BLaER1 treated with 17β-estradiol and CSF1 and Interleukin-3, amounts not matched to agents 10 nM and 100 nM (cell line): ENCODE measurements around the gene TTC39C.

Experiments
- H3K27ac ChIP-seq, 11 experiments: shearing (Covaris generic); formaldehyde crosslinking; 2 replicates each; pipeline ENCODE4 v1.8.1; 2022
- H3K27me3 ChIP-seq, 11 experiments: shearing (Covaris generic); formaldehyde crosslinking; 2 replicates each; pipeline ENCODE4 v1.8.1; 2022
- H3K36me3 ChIP-seq, 11 experiments: shearing (Covaris generic); formaldehyde crosslinking; 2 replicates each; pipeline ENCODE4 v1.8.1; 2022
- H3K4me1 ChIP-seq, 10 experiments: shearing (Covaris generic); formaldehyde crosslinking; 2 replicates each; pipeline ENCODE4 v1.8.1; 2022
- H3K4me2 ChIP-seq, 11 experiments: shearing (Covaris generic); formaldehyde crosslinking; 2 replicates each; pipeline ENCODE4 v1.8.1; 2022
- H3K4me3 ChIP-seq, 10 experiments: shearing (Covaris generic); formaldehyde crosslinking; 2 replicates each; pipeline ENCODE4 v1.8.1; 2022
- H3K9ac ChIP-seq, 11 experiments: shearing (Covaris generic); formaldehyde crosslinking; 2 replicates each; pipeline ENCODE4 v1.8.1; 2022
- H3K9me3 ChIP-seq, 11 experiments: shearing (Covaris generic); formaldehyde crosslinking; replicated peaks in 1 of 11; 2 replicates each; pipeline ENCODE4 v1.8.1; 2022
- H4K20me1 ChIP-seq, 11 experiments: shearing (Covaris generic); formaldehyde crosslinking; 2 replicates each; pipeline ENCODE4 v1.8.1; 2022
- Cebpa-rat ChIP-seq, 11 experiments: shearing (Covaris generic); IDR thresholded peaks; 2 replicates each; pipeline ENCODE4 v1.8.1; 2022

The TTC39C gene

GRCh38 chr18:24112464-24112863, 97.9 kb downstream of the TTC39C start:
- H3K9ac ChIP-seq: no peak overlapping the region
- H3K27ac ChIP-seq: no peak overlapping the region
- H3K4me1 ChIP-seq: peaks cover 15 to 20% (median 17%) of the 10 kb centered on the region in 10 experiments
- no peak overlapping the region for H3K4me2 ChIP-seq
- peaks cover 0 to 18% (median 0%) of the 10 kb centered on the region in 11 experiments; a peak in 4 of 22 replicates for H3K27me3 ChIP-seq
- H3K9me3 ChIP-seq: no peaks in the 10 kb centered on the region
- H3K4me3 ChIP-seq: no peak overlapping the region
- TF ChIP-seq Cebpa-rat (IDR thresholded peaks at IDR 0.05): no peak
- peaks cover 17 to 91% (median 49%) of the 10 kb centered on the region in 11 experiments for H3K36me3 ChIP-seq
- H4K20me1 ChIP-seq: peaks cover 0 to 53% (median 18%) of the 10 kb centered on the region in 11 experiments; a peak in 15 of 22 replicates

DNA sequence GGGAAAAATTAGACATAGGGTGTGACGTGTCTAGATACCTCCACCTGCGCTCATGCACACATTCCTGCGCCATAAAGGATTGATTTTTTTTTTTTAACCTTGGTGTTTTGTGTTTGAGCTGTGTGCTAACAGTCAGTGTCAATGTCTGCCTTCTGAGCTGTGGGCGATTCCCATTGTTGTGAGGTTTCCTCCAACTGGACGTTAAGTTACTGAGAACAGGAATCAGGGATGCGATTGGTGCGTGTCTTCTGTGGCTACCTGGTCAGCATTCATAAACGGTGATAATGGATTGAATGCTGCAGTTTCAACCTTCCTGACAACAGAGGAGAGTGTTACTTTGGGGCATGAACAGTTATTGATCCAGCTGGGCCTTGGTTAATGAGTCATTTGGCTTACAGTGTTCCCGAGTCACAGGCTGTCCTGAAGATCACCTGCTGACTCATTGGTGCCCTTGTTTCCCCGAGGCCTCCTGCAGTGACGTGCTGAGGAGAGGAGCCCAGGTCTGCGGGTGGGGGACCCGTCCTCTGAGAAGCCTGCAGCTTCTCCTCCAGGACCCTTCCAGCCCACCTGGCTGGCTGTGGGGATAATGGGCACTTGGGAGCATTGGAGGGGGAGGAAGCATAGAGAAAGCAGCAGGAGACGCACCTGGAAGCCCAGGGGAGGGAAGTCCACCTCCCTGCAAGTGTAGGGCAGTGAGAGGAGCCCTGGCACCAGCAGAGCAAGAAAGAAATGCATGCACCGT, 98.5 kb downstream of the TTC39C start:
- Histone ChIP-seq H4K20me1 (peaks cover 0 to 49% (median 18%) of the 10 kb centered on the region in 11 experiments; a peak in 15 of 22 replicates), H3K27ac (no peak overlapping the region), H3K9me3 (no peaks in the 10 kb centered on the region), H3K4me3 (no peak overlapping the region), H3K36me3 (peaks cover 19 to 91% (median 51%) of the 10 kb centered on the region in 11 experiments), H3K27me3 (peaks cover 0 to 18% (median 0%) of the 10 kb centered on the region in 11 experiments; a peak in 4 of 22 replicates), H3K9ac (no peak overlapping the region), H3K4me1 (peaks cover 15 to 20% (median 17%) of the 10 kb centered on the region in 10 experiments), H3K4me2 (no peak overlapping the region)
- no peak for TF ChIP-seq Cebpa-rat (IDR thresholded peaks at IDR 0.05)

- no peak overlapping the region for H3K4me3 ChIP-seq
- H3K9me3 ChIP-seq: no peaks in the 10 kb centered on the region
- peaks cover 0 to 18% (median 0%) of the 10 kb centered on the region in 11 experiments; a peak in 4 of 22 replicates for H3K27me3 ChIP-seq
- peaks cover 0 to 53% (median 19%) of the 10 kb centered on the region in 11 experiments; a peak in 15 of 22 replicates for H4K20me1 ChIP-seq
- peaks cover 15 to 20% (median 17%) of the 10 kb centered on the region in 10 experiments for H3K4me1 ChIP-seq
- peak overlapping the region in 1 of 11 experiments; percentile 10; a peak in 1 of 22 replicates for H3K27ac ChIP-seq
- H3K36me3 ChIP-seq: peaks cover 30 to 89% (median 60%) of the 10 kb centered on the region in 11 experiments
- peak overlapping the region; percentile 3 to 80 (median 40); a peak in 21 of 22 replicates for H3K4me2 ChIP-seq
- no peak for TF ChIP-seq Cebpa-rat (IDR thresholded peaks at IDR 0.05)
- no peak overlapping the region for H3K9ac ChIP-seq
Observed at GRCh38 chr18:24114924-24115549, 100.5 kb downstream of the TTC39C start.

- no peak for TF ChIP-seq Cebpa-rat (IDR thresholded peaks at IDR 0.05)
- Histone ChIP-seq H3K4me3 (no peak overlapping the region), H3K27me3 (peaks cover 0 to 18% (median 0%) of the 10 kb centered on the region in 11 experiments; a peak in 4 of 22 replicates), H3K27ac (no peak overlapping the region), H3K4me2 (peak overlapping the region; percentile 3 to 80 (median 40); a peak in 21 of 22 replicates), H3K36me3 (peaks cover 36 to 89% (median 66%) of the 10 kb centered on the region in 11 experiments), H3K9ac (no peak overlapping the region), H4K20me1 (peaks cover 0 to 53% (median 19%) of the 10 kb centered on the region in 11 experiments; a peak in 15 of 22 replicates), H3K4me1 (peaks cover 15 to 20% (median 17%) of the 10 kb centered on the region in 10 experiments), H3K9me3 (no peaks in the 10 kb centered on the region)
Observed at GRCh38 chr18:24115628-24116027, 101.1 kb downstream of the TTC39C start.

DNA sequence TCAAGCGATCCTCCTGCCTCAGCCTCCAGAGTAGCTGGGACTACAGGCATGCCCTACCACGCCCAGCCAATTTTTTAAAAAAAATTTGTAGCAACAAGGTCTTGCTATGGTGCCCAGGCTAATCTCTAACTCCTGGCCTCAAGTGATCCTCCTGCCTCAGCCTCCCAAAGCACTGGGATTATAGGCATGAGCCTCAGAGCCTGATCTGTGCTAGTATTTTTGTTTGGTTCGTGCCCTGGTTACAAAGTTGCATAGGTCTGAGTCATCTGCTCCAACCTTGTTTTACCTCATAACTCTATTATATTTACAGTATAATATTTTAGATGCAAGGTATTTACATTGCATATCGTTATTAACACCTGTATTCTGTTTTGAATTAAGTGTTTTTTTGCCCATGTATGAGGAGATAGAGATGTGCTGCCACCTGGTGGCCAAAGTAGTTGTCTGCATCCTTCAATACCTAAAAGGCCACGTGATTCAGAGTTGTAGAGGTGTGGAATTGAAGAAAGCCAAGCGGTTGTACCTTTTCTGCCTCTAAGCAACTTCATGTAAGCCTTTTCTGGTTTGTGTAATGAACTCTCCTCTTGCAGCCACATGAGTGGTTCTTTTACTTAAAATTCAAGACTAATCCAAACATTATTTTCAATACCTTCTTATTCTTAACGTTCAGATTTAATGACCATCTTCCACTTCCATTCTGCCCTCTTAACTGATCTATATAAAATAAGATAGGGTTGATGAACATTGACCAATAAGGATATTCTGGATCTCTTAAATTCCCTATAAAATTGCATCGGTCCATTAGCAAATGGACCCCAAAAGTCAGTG, 104.4 kb downstream of the TTC39C start:
- no peak for TF ChIP-seq Cebpa-rat (IDR thresholded peaks at IDR 0.05)
- H3K9ac ChIP-seq: no peak overlapping the region
- no peak overlapping the region for H3K27ac ChIP-seq
- H3K4me3 ChIP-seq: no peak overlapping the region
- H3K4me2 ChIP-seq: no peak overlapping the region
- peaks cover 0 to 40% (median 12%) of the 10 kb centered on the region in 11 experiments; a peak in 10 of 22 replicates for H4K20me1 ChIP-seq
- H3K9me3 ChIP-seq: no peaks in the 10 kb centered on the region
- peaks cover 15 to 20% (median 17%) of the 10 kb centered on the region in 10 experiments for H3K4me1 ChIP-seq
- H3K27me3 ChIP-seq: peaks cover 0 to 7% (median 0%) of the 10 kb centered on the region in 11 experiments; a peak in 3 of 22 replicates
- peaks cover 41 to 97% (median 82%) of the 10 kb centered on the region in 11 experiments for H3K36me3 ChIP-seq

- H3K9ac ChIP-seq: no peak overlapping the region
- no peaks in the 10 kb centered on the region for H3K9me3 ChIP-seq
- H3K4me2 ChIP-seq: no peak overlapping the region
- H3K27me3 ChIP-seq: no peaks in the 10 kb centered on the region
- peaks cover 0 to 23% (median 5%) of the 10 kb centered on the region in 11 experiments; a peak in 7 of 22 replicates for H4K20me1 ChIP-seq
- no peak for TF ChIP-seq Cebpa-rat (IDR thresholded peaks at IDR 0.05)
- no peak overlapping the region for H3K27ac ChIP-seq
- peaks cover 5 to 8% (median 6%) of the 10 kb centered on the region in 10 experiments for H3K4me1 ChIP-seq
- no peak overlapping the region for H3K4me3 ChIP-seq
- H3K36me3 ChIP-seq: peaks cover 49 to 97% (median 88%) of the 10 kb centered on the region in 11 experiments
Observed at GRCh38 chr18:24120676-24121075, 106.1 kb downstream of the TTC39C start.

- Histone ChIP-seq H3K4me2 (no peak overlapping the region), H3K4me3 (no peak overlapping the region), H3K9me3 (no peaks in the 10 kb centered on the region), H3K9ac (no peak overlapping the region), H3K36me3 (peaks cover 58 to 98% (median 90%) of the 10 kb centered on the region in 11 experiments), H3K27ac (no peak overlapping the region), H3K4me1 (no peaks in the 10 kb centered on the region), H3K27me3 (no peaks in the 10 kb centered on the region), H4K20me1 (peaks cover 0 to 16% (median 4%) of the 10 kb centered on the region in 11 experiments; a peak in 3 of 22 replicates)
- TF ChIP-seq Cebpa-rat (IDR thresholded peaks at IDR 0.05): 0 out of 22 replicates have a peak, but pooled peaks of 1 of the 11 experiments have one; percentile 6
Observed at GRCh38 chr18:24121625-24122024, 107.1 kb downstream of the TTC39C start.

DNA sequence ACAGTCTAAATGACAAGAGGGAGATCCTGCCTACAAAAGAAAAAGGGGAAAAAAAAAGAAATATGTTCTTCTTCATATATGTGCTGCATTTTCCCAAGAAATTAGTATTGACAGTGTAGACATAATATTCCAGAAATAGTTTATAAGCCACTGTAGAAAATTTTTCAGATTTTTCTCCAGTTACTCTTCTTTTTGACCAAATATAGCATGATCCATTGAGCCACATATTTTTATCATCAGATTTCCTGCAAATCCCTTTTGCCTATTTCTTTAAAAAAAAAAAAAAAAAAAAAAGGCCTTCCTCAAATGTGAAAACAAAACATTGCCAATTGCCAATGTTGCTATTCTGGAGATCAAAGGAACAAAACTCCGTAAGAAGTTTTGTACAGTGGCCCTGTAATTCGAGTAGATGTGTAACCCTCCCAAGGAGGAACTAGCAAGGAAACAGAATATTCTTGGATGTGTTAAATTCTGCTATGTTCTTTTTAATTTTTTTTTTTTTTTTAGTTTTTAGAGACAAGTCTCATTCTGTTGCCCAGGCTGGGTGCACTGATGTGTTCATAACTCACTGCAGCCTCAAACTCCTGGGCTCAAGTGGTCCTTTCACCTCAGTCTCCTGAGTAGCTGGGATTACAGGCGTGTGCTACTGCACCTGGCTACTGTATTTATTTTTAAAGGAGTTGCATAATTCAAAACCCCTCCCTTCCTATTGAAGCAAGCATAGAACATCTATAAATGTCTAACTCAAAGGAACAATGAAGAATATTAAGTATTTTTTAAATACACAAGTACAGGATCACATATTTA, 111.8 kb downstream of the TTC39C start:
- no peak overlapping the region for H3K27ac ChIP-seq
- H3K36me3 ChIP-seq: peaks cover 66 to 100% (median 97%) of the 10 kb centered on the region in 11 experiments
- no peak overlapping the region for H3K4me3 ChIP-seq
- no peak overlapping the region for H3K9ac ChIP-seq
- no peaks in the 10 kb centered on the region for H3K27me3 ChIP-seq
- H4K20me1 ChIP-seq: peaks cover 0 to 7% (median 0%) of the 10 kb centered on the region in 11 experiments; a peak in 2 of 22 replicates
- no peak overlapping the region for H3K4me2 ChIP-seq
- no peaks in the 10 kb centered on the region for H3K4me1 ChIP-seq
- H3K9me3 ChIP-seq: no peaks in the 10 kb centered on the region
- TF ChIP-seq Cebpa-rat (IDR thresholded peaks at IDR 0.05): no peak
